H9 (cell line): ENCODE data around the gene FAM81B. TPM values are rescaled to one million over a fixed set of nuclear protein-coding genes. Genes with fewer than 3 reads are reported as not detected.

Experiments used
- DNase-seq: peaks from one replicate; pipeline ENCODE4 v3.0.0-alpha.2; 2017
- H2AFZ ChIP-seq: one replicate; pipeline ENCODE4 v1.6.1; 2013; ENCODE audit warnings: mild to moderate bottlenecking, low read length, control low read depth, moderate library complexity
- H2AK5ac ChIP-seq: 2 replicates; pipeline ENCODE4 v1.6.1; 2013; ENCODE audit warnings: low read length, control low read depth, mixed read lengths; ENCODE audit not compliant: insufficient read length
- H2BK120ac ChIP-seq: one replicate; pipeline ENCODE4 v1.6.1; 2013; ENCODE audit warnings: low read depth, mild to moderate bottlenecking, low read length, control low read depth, inconsistent platforms; ENCODE audit not compliant: poor library complexity, severe bottlenecking
- H2BK12ac ChIP-seq: 2 replicates; pipeline ENCODE4 v1.6.1; 2013; ENCODE audit warnings: low read length, control low read depth, mixed read lengths, low read depth; ENCODE audit not compliant: insufficient read length
- H2BK15ac ChIP-seq: 2 replicates; pipeline ENCODE4 v1.6.1; 2013; ENCODE audit warnings: low read depth, low read length, control low read depth
- H2BK20ac ChIP-seq: one replicate; pipeline ENCODE4 v1.6.1; 2013; ENCODE audit warnings: low read depth, mild to moderate bottlenecking, low read length, control low read depth, inconsistent platforms; ENCODE audit not compliant: poor library complexity, severe bottlenecking
- H2BK5ac ChIP-seq: 2 replicates; pipeline ENCODE4 v1.6.1; 2013; ENCODE audit warnings: low read length, control low read depth, mixed read lengths; ENCODE audit not compliant: insufficient read length
- H3K14ac ChIP-seq: 2 replicates; pipeline ENCODE4 v1.6.1; 2013; ENCODE audit warnings: low read length, control low read depth; ENCODE audit not compliant: insufficient read depth
- H3K18ac ChIP-seq: 2 replicates; pipeline ENCODE4 v1.6.1; 2013; ENCODE audit warnings: low read depth, mild to moderate bottlenecking, mixed read lengths, low read length, control low read depth; ENCODE audit not compliant: insufficient read length
- H3K23ac ChIP-seq: 2 replicates; pipeline ENCODE4 v1.6.1; 2013; ENCODE audit warnings: low read length, control low read depth, mixed read lengths, low read depth; ENCODE audit not compliant: insufficient read length
- H3K23me2 ChIP-seq: 2 replicates; pipeline ENCODE4 v1.6.1; 2013; ENCODE audit warnings: low read depth, mild to moderate bottlenecking, mixed read lengths, low read length, control low read depth; ENCODE audit not compliant: insufficient read length, poor library complexity, severe bottlenecking
- H3K27ac ChIP-seq: 2 replicates; pipeline ENCODE4 v1.5.1; 2013; ENCODE audit warnings: low read length, control low read depth, mixed read lengths, low read depth; ENCODE audit not compliant: insufficient read length
- H3K27me3 ChIP-seq: 2 replicates; pipeline ENCODE4 v1.6.1; 2013; ENCODE audit warnings: low read length, control low read depth, inconsistent platforms; ENCODE audit not compliant: insufficient read depth
- H3K4ac ChIP-seq: 2 replicates; pipeline ENCODE4 v1.6.1; 2013; ENCODE audit warnings: low read depth, mild to moderate bottlenecking, control low read depth, inconsistent platforms, low read length, moderate library complexity
- H3K4me1 ChIP-seq: 2 replicates; pipeline ENCODE4 v1.6.1; 2013; ENCODE audit warnings: low read length, control low read depth, inconsistent platforms; ENCODE audit not compliant: insufficient read depth
- H3K4me2 ChIP-seq: 2 replicates; pipeline ENCODE4 v1.6.1; 2013; ENCODE audit warnings: low read length, control low read depth, mixed read lengths; ENCODE audit not compliant: insufficient read length, insufficient read depth
- H3K56ac ChIP-seq: 2 replicates; pipeline ENCODE4 v1.6.1; 2013; ENCODE audit warnings: low read depth, mild to moderate bottlenecking, mixed read lengths, low read length, control low read depth; ENCODE audit not compliant: insufficient read length
- H3K79me1 ChIP-seq: 2 replicates; pipeline ENCODE4 v1.6.1; 2013; ENCODE audit warnings: low read depth, mild to moderate bottlenecking, moderate library complexity, low read length, control low read depth, inconsistent platforms; ENCODE audit not compliant: insufficient read depth, poor library complexity, severe bottlenecking
- H3K79me2 ChIP-seq: 2 replicates; pipeline ENCODE4 v1.6.1; 2013; ENCODE audit warnings: low read length, control low read depth, inconsistent platforms; ENCODE audit not compliant: insufficient read depth
- H3K9ac ChIP-seq: 2 replicates; pipeline ENCODE4 v1.6.1; 2013; ENCODE audit warnings: low read length, control low read depth, mixed read lengths; ENCODE audit not compliant: insufficient read length; ENCODE audit errors: extremely low read depth
- H3K9me3 ChIP-seq: one replicate; pipeline ENCODE4 v1.6.1; 2013; ENCODE audit warnings: low read depth, low read length, inconsistent platforms; ENCODE audit not compliant: control insufficient read depth
- H3T11ph ChIP-seq: one replicate; pipeline ENCODE4 v1.6.1; 2013; ENCODE audit warnings: mild to moderate bottlenecking, low read length, control low read depth, inconsistent platforms
- H4K20me1 ChIP-seq: one replicate; pipeline ENCODE4 v1.6.1; 2013; ENCODE audit not compliant: control insufficient read depth, insufficient read length, insufficient read depth
- H4K5ac ChIP-seq: 2 replicates; pipeline ENCODE4 v1.6.1; 2013; ENCODE audit warnings: low read depth, mild to moderate bottlenecking, mixed read lengths, low read length, control low read depth; ENCODE audit not compliant: insufficient read length
- H4K8ac ChIP-seq: replicated peaks from 2 replicates; pipeline ENCODE4 v1.6.1; 2013; ENCODE audit warnings: low read length, control low read depth, mixed read lengths, low read depth; ENCODE audit not compliant: insufficient read length
- H4K91ac ChIP-seq: 2 replicates; pipeline ENCODE4 v1.6.1; 2013; ENCODE audit warnings: low read depth, mild to moderate bottlenecking, moderate library complexity, mixed read lengths, low read length, control low read depth; ENCODE audit not compliant: insufficient read length
- H3K27ac Mint-ChIP-seq, 3 experiments: 2 replicates in 2 of 3; 3 replicates in 1 of 3; pipeline ENCODE4 v1.8.0; 2020 to 2021; ENCODE audit warnings: mixed read lengths in 3 of 3, mild to moderate bottlenecking in 1 of 3, moderate library complexity in 1 of 3
- H3K27me3 Mint-ChIP-seq: 2 replicates; pipeline ENCODE4 v1.8.0; 2021; ENCODE audit warnings: low read depth, mild to moderate bottlenecking, moderate library complexity, mixed read lengths
- H3K36me3 Mint-ChIP-seq, 3 experiments: 2 replicates in 2 of 3; 3 replicates in 1 of 3; pipeline ENCODE4 v1.8.0; 2020 to 2021; ENCODE audit warnings: low read depth in 3 of 3, mixed read lengths in 3 of 3; ENCODE audit not compliant: insufficient read depth in 1 of 3
- H3K4me1 Mint-ChIP-seq, 2 experiments: 2 replicates each; pipeline ENCODE4 v1.8.0; 2020; ENCODE audit warnings: mixed read lengths in 2 of 2
- H3K4me3 Mint-ChIP-seq, 2 experiments: 2 replicates in 1 of 2; 3 replicates in 1 of 2; pipeline ENCODE4 v1.8.0; 2020 to 2021; ENCODE audit warnings: mild to moderate bottlenecking in 2 of 2, mixed read lengths in 2 of 2, moderate library complexity in 1 of 2
- H3K9me3 Mint-ChIP-seq, 2 experiments: 2 replicates in 1 of 2; 3 replicates in 1 of 2; pipeline ENCODE4 v1.8.0; 2020; ENCODE audit warnings: mild to moderate bottlenecking in 2 of 2, mixed read lengths in 2 of 2, moderate library complexity in 1 of 2
- CTCF ChIP-seq: fragments of 200-600 bp; sonication (generic); conservative IDR thresholded peaks from 3 replicates; pipeline ENCODE4 v1.8.0; 2021; ENCODE audit warnings: antibody characterized with exemption, mild to moderate bottlenecking
- WGBS: extraction: QIAGEN DNeasy Blood & Tissue Kit; methylation state at CpG from one replicate; pipeline ENCODE4 v1.1.7; 2013; ENCODE audit warnings: missing lambda C conversion rate, low lambda C conversion rate, mixed read lengths; ENCODE audit not compliant: insufficient read length; ENCODE audit errors: extremely low coverage; 5-methylcytosine and 5-hydroxymethylcytosine counted together
- total RNA-seq: library from RNA; stranded (reverse); gene quantifications from 2 replicates; pipeline ENCODE4 v1.2.1, GENCODE V29; 2021

Gene FAM81B
- total RNA-seq, 1 experiment from 2014 or later: not detected

DNA sequence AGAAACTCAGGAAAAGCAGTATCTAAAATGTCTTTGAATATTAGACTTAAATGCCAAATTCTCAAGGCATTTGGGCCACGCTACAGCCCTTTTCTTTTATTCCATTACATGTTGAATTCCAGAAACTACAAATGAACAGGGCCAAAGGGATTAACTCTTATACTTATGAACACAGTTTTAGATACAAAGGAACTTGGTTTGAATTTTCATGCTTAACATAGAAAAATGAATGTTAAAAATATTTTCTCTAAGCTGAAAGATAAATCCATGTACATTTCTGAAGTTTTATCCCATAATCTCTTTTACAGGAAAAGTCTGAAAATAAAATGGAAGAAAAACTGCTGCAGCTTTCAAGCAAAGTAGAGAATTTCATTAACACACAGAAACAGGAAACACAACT, 56.8 kb downstream of the FAM81B start:
- Histone ChIP-seq H3K27me3 (no peaks in the 10 kb centered on the region), H3K4me2 (no peak overlapping the region), H4K8ac (no peak overlapping the region), H3K79me2 (no peaks in the 10 kb centered on the region), H4K91ac (no peak overlapping the region), H3K14ac (no peak overlapping the region), H3K56ac (no peak overlapping the region), H3K4ac (no peak overlapping the region), H3T11ph (no peak overlapping the region), H3K27ac (no peak overlapping the region), H2BK5ac (no peak overlapping the region), H2BK20ac (no peak overlapping the region), H4K5ac (no peak overlapping the region), H2AK5ac (no peak overlapping the region), H3K79me1 (no peaks in the 10 kb centered on the region), H3K9me3 (no peaks in the 10 kb centered on the region), H3K23me2 (no peaks in the 10 kb centered on the region), H2BK12ac (no peak overlapping the region), H2BK120ac (no peak overlapping the region), H3K23ac (no peak overlapping the region), H3K9ac (no peak overlapping the region), H2AFZ (no peak overlapping the region), H4K20me1 (no peaks in the 10 kb centered on the region), H2BK15ac (no peak overlapping the region), H3K18ac (no peak overlapping the region), H3K4me1 (no peaks in the 10 kb centered on the region; the same call in 1 of the 2 replicates)
- Mint-ChIP-seq H3K27ac (no peak overlapping the region; a peak in 1 of 7 replicates), H3K9me3 (no peaks in the 10 kb centered on the region), H3K36me3 (peaks cover 0 to 4% (median 0%) of the 10 kb centered on the region in 3 experiments; a peak in 1 of 7 replicates), H3K4me3 (no peak overlapping the region), H3K4me1 (peaks cover 15 to 24% of the 10 kb centered on the region in 2 experiments), H3K27me3 (no peaks in the 10 kb centered on the region)
- TF ChIP-seq CTCF: no peak
- no peak for DNase-seq
- WGBS: no CpG with 5 or more reads among the region's 1 CpG
